Astrocyte (in vitro differentiated cells and primary cell): ENCODE measurements around the gene CTSG. TPM values are rescaled to one million over a fixed set of nuclear protein-coding genes. Genes with fewer than 3 reads are reported as not detected.
A peak's percentile ranks its signal among the peaks of the same experiment; 100 is the strongest.

Experiments used
- DNase-seq: peaks from one replicate; pipeline ENCODE4 v3.0.0-alpha.2; 2010; ENCODE audit warnings: low read depth
- FAIRE-seq: peaks from 2 replicates; lab custom pipeline; 2011; peaks lifted over from hg19 to GRCh38; lab: Jason Lieb, UNC
- H2AFZ ChIP-seq: 2 replicates; pipeline ENCODE4 v1.6.0; 2012; ENCODE audit warnings: low read depth, low read length, inconsistent platforms
- H3K27ac ChIP-seq: 2 replicates; pipeline ENCODE4 v1.5.1; 2011; ENCODE audit warnings: low read depth, low read length, inconsistent platforms
- H3K27me3 ChIP-seq: 2 replicates; pipeline ENCODE4 v1.6.0; 2011; ENCODE audit warnings: low read length, inconsistent platforms; ENCODE audit not compliant: insufficient read depth
- H3K36me3 ChIP-seq: 2 replicates; pipeline ENCODE4 v1.5.1; 2011; ENCODE audit warnings: low read length, inconsistent platforms; ENCODE audit not compliant: insufficient read depth
- H3K4me1 ChIP-seq: 2 replicates; pipeline ENCODE4 v1.5.1; 2011; ENCODE audit warnings: low read length, inconsistent platforms; ENCODE audit not compliant: insufficient read depth
- H3K4me2 ChIP-seq: 2 replicates; pipeline ENCODE4 v1.6.0; 2012; ENCODE audit warnings: low read length, inconsistent platforms
- H3K4me3 ChIP-seq: 2 replicates; pipeline ENCODE4 v1.5.1; 2011; ENCODE audit warnings: low read depth, mild to moderate bottlenecking, low read length, inconsistent platforms; ENCODE audit not compliant: insufficient read depth
- H3K79me2 ChIP-seq: 2 replicates; pipeline ENCODE4 v1.6.0; 2012; ENCODE audit warnings: mild to moderate bottlenecking, low read length, inconsistent platforms; ENCODE audit not compliant: insufficient read depth
- H3K9ac ChIP-seq: 2 replicates; pipeline ENCODE4 v1.6.0; 2012; ENCODE audit warnings: mild to moderate bottlenecking, low read length, inconsistent platforms
- H3K9me3 ChIP-seq: 2 replicates; pipeline ENCODE4 v1.5.1; 2012; ENCODE audit warnings: low read depth, mild to moderate bottlenecking, low read length, inconsistent platforms; ENCODE audit not compliant: insufficient read depth
- H4K20me1 ChIP-seq: 2 replicates; pipeline ENCODE4 v1.6.0; 2012; ENCODE audit warnings: low read length, inconsistent platforms; ENCODE audit not compliant: insufficient read depth
- H3K27ac Mint-ChIP-seq: one replicate; pipeline ENCODE4 v1.8.0; 2021; ENCODE audit warnings: mild to moderate bottlenecking, mixed read lengths; ENCODE audit not compliant: unreplicated experiment
- H3K27me3 Mint-ChIP-seq: one replicate; pipeline ENCODE4 v1.8.0; 2021; ENCODE audit warnings: low read depth, mixed read lengths; ENCODE audit not compliant: unreplicated experiment
- H3K36me3 Mint-ChIP-seq: one replicate; pipeline ENCODE4 v1.8.0; 2021; ENCODE audit warnings: low read depth, mixed read lengths; ENCODE audit not compliant: unreplicated experiment
- H3K4me1 Mint-ChIP-seq: one replicate; pipeline ENCODE4 v1.8.0; 2021; ENCODE audit warnings: low read depth, mixed read lengths; ENCODE audit not compliant: unreplicated experiment
- H3K4me3 Mint-ChIP-seq: one replicate; pipeline ENCODE4 v1.8.0; 2021; ENCODE audit warnings: mild to moderate bottlenecking, moderate library complexity, mixed read lengths; ENCODE audit not compliant: unreplicated experiment
- H3K9me3 Mint-ChIP-seq: one replicate; pipeline ENCODE4 v1.8.0; 2021; ENCODE audit warnings: mild to moderate bottlenecking, mixed read lengths; ENCODE audit not compliant: unreplicated experiment
- CTCF ChIP-seq: IDR thresholded peaks from 2 replicates; pipeline ENCODE4 v1.5.1; 2011; ENCODE audit warnings: low read depth, mild to moderate bottlenecking, inconsistent platforms, low read length, moderate library complexity; ENCODE audit not compliant: insufficient read depth
- EZH2 ChIP-seq: IDR thresholded peaks from 2 replicates; pipeline ENCODE4 v1.6.1; 2012; ENCODE audit warnings: mild to moderate bottlenecking, low read length, inconsistent platforms; ENCODE audit not compliant: insufficient read depth
- total RNA-seq: library from RNA; stranded (reverse); gene quantifications from 2 replicates; pipeline ENCODE4 v1.2.1, GENCODE V29; 2021

Gene CTSG
- total RNA-seq, 1 donor from 2014 or later: not detected

DNA sequence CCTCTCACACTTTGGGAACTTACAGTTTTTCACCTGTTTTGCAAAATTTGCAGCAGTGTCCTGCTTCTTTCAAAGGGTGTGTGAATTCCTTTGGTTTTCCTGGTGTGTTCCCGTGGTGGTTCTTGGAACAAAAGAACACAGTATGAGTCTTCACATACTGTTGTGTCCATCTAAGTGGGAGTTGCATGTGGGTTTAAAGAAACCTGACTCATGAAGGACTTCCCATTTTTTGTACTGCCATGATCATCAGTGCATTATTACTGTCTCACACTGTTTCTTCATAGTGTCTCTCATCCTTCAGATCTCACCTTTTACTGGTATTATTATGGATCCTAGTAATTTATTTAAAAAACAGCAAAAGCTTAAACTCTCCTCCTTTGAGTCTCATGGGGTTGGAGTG, 37.2 kb upstream of the CTSG start:
- H3K4me2 ChIP-seq: no peak overlapping the region
- no peaks in the 10 kb centered on the region for H3K4me1 ChIP-seq
- H3K9me3 ChIP-seq: peaks cover 7% of the 10 kb centered on the region
- H3K4me3 Mint-ChIP-seq: no peak overlapping the region
- DNase-seq: no peak
- H3K9me3 Mint-ChIP-seq: no peaks in the 10 kb centered on the region
- H3K27ac Mint-ChIP-seq: no peak overlapping the region
- no peak overlapping the region for H3K27ac ChIP-seq
- no peak overlapping the region for H3K4me3 ChIP-seq
- H3K27me3 Mint-ChIP-seq: peaks cover 17% of the 10 kb centered on the region
- no peak for FAIRE-seq
- H3K79me2 ChIP-seq: no peaks in the 10 kb centered on the region
- no peak overlapping the region for H2AFZ ChIP-seq
- no peak overlapping the region for H3K9ac ChIP-seq
- no peaks in the 10 kb centered on the region for H3K27me3 ChIP-seq
- H4K20me1 ChIP-seq: no peaks in the 10 kb centered on the region
- H3K36me3 ChIP-seq: no peaks in the 10 kb centered on the region
- no peak for TF ChIP-seq EZH2
- no peak for TF ChIP-seq CTCF
- no peaks in the 10 kb centered on the region for H3K4me1 Mint-ChIP-seq
- H3K36me3 Mint-ChIP-seq: no peaks in the 10 kb centered on the region

DNA sequence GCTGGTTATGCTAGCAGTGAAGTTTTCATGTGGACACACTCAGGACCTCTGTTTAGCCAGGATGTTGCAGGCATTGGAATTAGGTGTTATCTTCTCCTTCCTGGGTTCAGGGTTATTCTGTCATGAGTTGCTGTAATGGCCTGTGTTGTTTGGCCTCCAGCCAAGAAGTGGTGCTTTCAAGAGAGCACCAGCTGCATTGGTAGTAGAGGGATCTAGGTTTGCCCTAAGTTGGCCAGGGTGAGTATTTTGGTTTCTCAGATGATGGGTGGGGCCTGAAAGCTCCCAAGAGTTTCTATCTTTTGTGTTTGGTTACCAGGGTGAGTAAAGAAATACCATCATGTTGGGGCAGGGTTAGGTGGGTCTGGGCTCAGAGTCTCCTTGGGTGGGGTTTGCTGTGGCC, 36.1 kb upstream of the CTSG start:
- no peaks in the 10 kb centered on the region for H3K4me1 Mint-ChIP-seq

More for the DNA sequence above, 36.1 kb upstream of the CTSG start:
- no peaks in the 10 kb centered on the region for H3K36me3 ChIP-seq
- H3K36me3 Mint-ChIP-seq: no peaks in the 10 kb centered on the region
- H3K4me3 ChIP-seq: no peak overlapping the region
- no peak overlapping the region for H3K27ac ChIP-seq
- FAIRE-seq: no peak
- no peak overlapping the region for H3K4me2 ChIP-seq
- no peak overlapping the region for H2AFZ ChIP-seq
- no peak overlapping the region for H3K9ac ChIP-seq
- H3K4me1 ChIP-seq: no peaks in the 10 kb centered on the region
- H3K9me3 ChIP-seq: peaks cover 7% of the 10 kb centered on the region
- no peak for TF ChIP-seq CTCF
- TF ChIP-seq EZH2: no peak
- H3K9me3 Mint-ChIP-seq: no peaks in the 10 kb centered on the region
- H3K27me3 ChIP-seq: no peaks in the 10 kb centered on the region
- DNase-seq: no peak
- H3K27ac Mint-ChIP-seq: peak overlapping the region; percentile 23
- no peaks in the 10 kb centered on the region for H3K79me2 ChIP-seq
- H3K27me3 Mint-ChIP-seq: peaks cover 25% of the 10 kb centered on the region
- no peaks in the 10 kb centered on the region for H4K20me1 ChIP-seq
- no peak overlapping the region for H3K4me3 Mint-ChIP-seq
